Mucosa of descending colon (tissue), 3 donors: Measurements from ENCODE around the gene GRM7. TPM values are rescaled to one million over a fixed set of nuclear protein-coding genes. Genes with fewer than 3 reads are reported as not detected.

ENCODE experiments used
- ATAC-seq: fragments of 200-7000 bp; cut with Tn5 transposase; one replicate; pipeline ENCODE4 v1.9.1; 2020; ENCODE audit warnings: mild to moderate bottlenecking, moderate library complexity
- DNase-seq, 3 donors: peaks; one replicate each; pipeline ENCODE4 v3.0.0-alpha.2; 2020
- H3K36me3 ChIP-seq: fragments of 200-600 bp; one replicate; pipeline ENCODE4 v1.8.0; 2021; ENCODE audit warnings: low read depth, mild to moderate bottlenecking
- H3K4me1 ChIP-seq: fragments of 200-600 bp; one replicate; pipeline ENCODE4 v1.8.0; 2021; ENCODE audit warnings: low read depth, mild to moderate bottlenecking
- H3K4me3 ChIP-seq: fragments of 200-600 bp; one replicate; pipeline ENCODE4 v1.8.0; 2021; ENCODE audit warnings: mild to moderate bottlenecking
- H3K9me3 ChIP-seq: fragments of 200-600 bp; one replicate; pipeline ENCODE4 v1.8.0; 2021; ENCODE audit warnings: mild to moderate bottlenecking
- CTCF ChIP-seq: fragments of 200-600 bp; IDR thresholded peaks from one replicate; pipeline ENCODE4 v1.8.0; 2022; ENCODE audit warnings: antibody characterized with exemption, mild to moderate bottlenecking
- intact Hi-C, 2 donors: fragments of 100-400 bp; cut with DNase I in 1 of 2; cut with micrococcal nuclease in 1 of 2; formaldehyde crosslinking; loops; one replicate each; pipeline versions ENCODE4 v1.11.0 to v1.11.1; 2022; cut with DNase I, micrococcal nuclease
- total RNA-seq, 3 donors: library from RNA; stranded (reverse); fragmentation: NEBNext Ultra II Directional in 2 of 3; extraction: Animal tissue kit (Norgen Biotek cat#: 25700) in 2 of 3; gene quantifications; one replicate each; pipeline versions ENCODE4 v1.2.1 to v1.2.4, GENCODE V29; 2021 to 2023
- donor health status: DM: no; HTN: no; CAD: no; lungs with moderate emphysema.
- donor health status: DM: no; HTN: no; CAD: no.
- donor health status: DM: no; HTN: yes; CAD: no.

GRM7 gene
- total RNA-seq, 3 donors from 2014 or later, result 0.09 to 0.39 (median 0.14) TPM

- TF ChIP-seq CTCF, result no peak
- intact Hi-C loops, result no loop called here
- Histone ChIP-seq H3K9me3 (no peaks in the 10 kb centered on the region), H3K4me3 (no peak overlapping the region), H3K36me3 (no peaks in the 10 kb centered on the region), H3K4me1 (no peaks in the 10 kb centered on the region)
- ATAC-seq, result no peak
- DNase-seq, result no peak
Observed at GRCh38 chr3:7392206-7392605, 531.3 kb downstream of the GRM7 start.

GRCh38 chr3:7393944-7394605 is 533.2 kb downstream of the GRM7 start:
- DNase-seq, result no peak
- intact Hi-C loops, result no loop called here
- Histone ChIP-seq H3K4me3 (no peak overlapping the region), H3K9me3 (no peaks in the 10 kb centered on the region), H3K36me3 (no peaks in the 10 kb centered on the region), H3K4me1 (no peaks in the 10 kb centered on the region)
- no peak for TF ChIP-seq CTCF
- no peak for ATAC-seq

GRCh38 chr3:7396534-7396933 is 535.6 kb downstream of the GRM7 start:
- TF ChIP-seq CTCF, result no peak
- DNase-seq (no peak), ATAC-seq (no peak)
- H3K4me3 ChIP-seq, result no peak overlapping the region
- intact Hi-C loops, result no loop called here
- H3K9me3 ChIP-seq, result no peaks in the 10 kb centered on the region
- H3K4me1 ChIP-seq, result no peaks in the 10 kb centered on the region
- no peaks in the 10 kb centered on the region for H3K36me3 ChIP-seq

GRCh38 chr3:7397097-7397496 is 536.2 kb downstream of the GRM7 start:
- Histone ChIP-seq H3K36me3 (no peaks in the 10 kb centered on the region), H3K4me1 (no peaks in the 10 kb centered on the region), H3K4me3 (no peak overlapping the region), H3K9me3 (no peaks in the 10 kb centered on the region)
- ATAC-seq, result no peak
- intact Hi-C loops, result no loop called here
- no peak for TF ChIP-seq CTCF
- no peak for DNase-seq

GRCh38 chr3:7400360-7400759 is 539.4 kb downstream of the GRM7 start:
- Histone ChIP-seq H3K9me3 (no peaks in the 10 kb centered on the region), H3K36me3 (no peaks in the 10 kb centered on the region), H3K4me3 (no peak overlapping the region), H3K4me1 (no peaks in the 10 kb centered on the region)
- intact Hi-C loops, result no loop called here
- DNase-seq (no peak), ATAC-seq (no peak)
- TF ChIP-seq CTCF, result no peak

GRCh38 chr3:7401418-7401817 is 540.5 kb downstream of the GRM7 start:
- no peak for ATAC-seq
- intact Hi-C loops, result no loop called here

More at GRCh38 chr3:7401418-7401817, 540.5 kb downstream of the GRM7 start:
- TF ChIP-seq CTCF, result no peak
- H3K9me3 ChIP-seq, result no peaks in the 10 kb centered on the region
- no peak overlapping the region for H3K4me3 ChIP-seq
- no peaks in the 10 kb centered on the region for H3K4me1 ChIP-seq
- no peak for DNase-seq
- no peaks in the 10 kb centered on the region for H3K36me3 ChIP-seq
